HepG2 (cell line): ENCODE measurements around the gene MRLN. TPM values are rescaled to one million over a fixed set of nuclear protein-coding genes. Genes with fewer than 3 reads are reported as not detected.

Experiments used
- DMAP1 ChIP-seq: IDR thresholded peaks from 2 replicates; pipeline ENCODE4 v1.6.1; 2016
- ELF3 ChIP-seq: IDR thresholded peaks from 2 replicates; pipeline ENCODE4 v1.6.1; 2016; ENCODE audit warnings: missing genetic modification reagents, missing compliant biosample characterization
- FOXJ3 ChIP-seq: sonication (generic); formaldehyde crosslinking; IDR thresholded peaks from 2 replicates; pipeline ENCODE4 v1.4.0; 2020; ENCODE audit warnings: missing genetic modification reagents, mild to moderate bottlenecking, borderline replicate concordance
- HDAC6 ChIP-seq: fragments of 200-600 bp; sonication (generic); IDR thresholded peaks from 2 replicates; pipeline ENCODE4 v1.7.0; 2017; ENCODE audit warnings: mild to moderate bottlenecking, antibody characterized with exemption, low read length, low read depth
- HHEX ChIP-seq: IDR thresholded peaks from 2 replicates; pipeline ENCODE4 v1.6.1; 2016; ENCODE audit warnings: control low read depth
- NAIF1 ChIP-seq: sonication (generic); formaldehyde crosslinking; IDR thresholded peaks from 2 replicates; pipeline ENCODE4 v1.5.0; 2020; ENCODE audit warnings: mild to moderate bottlenecking, missing genetic modification reagents, borderline replicate concordance
- PLSCR1 ChIP-seq: sonication (generic); formaldehyde crosslinking; IDR thresholded peaks from 2 replicates; pipeline ENCODE4 v1.5.0; 2020; ENCODE audit warnings: missing genetic modification reagents, mild to moderate bottlenecking, borderline replicate concordance
- POLR2G ChIP-seq: fragments of 200-400 bp; formaldehyde crosslinking; IDR thresholded peaks from 2 replicates; pipeline ENCODE4 v1.6.1; 2018; ENCODE audit warnings: mild to moderate bottlenecking, low read depth, low read length, moderate library complexity
- RARA ChIP-seq: IDR thresholded peaks from 2 replicates; pipeline ENCODE4 v1.6.1; 2016; ENCODE audit warnings: missing genetic modification reagents, missing compliant biosample characterization
- RORA ChIP-seq: sonication (generic); formaldehyde crosslinking; IDR thresholded peaks from 2 replicates; pipeline ENCODE4 v1.5.0; 2020; ENCODE audit warnings: mild to moderate bottlenecking, missing genetic modification reagents, moderate library complexity
- SIX1 ChIP-seq: sonication (generic); formaldehyde crosslinking; IDR thresholded peaks from 2 replicates; pipeline ENCODE4 v1.4.0; 2020; ENCODE audit warnings: missing genetic modification reagents, borderline replicate concordance
- SMARCC2 ChIP-seq: fragments of 450-650 bp; IDR thresholded peaks from 2 replicates; pipeline ENCODE4 v1.6.1; 2017; ENCODE audit warnings: antibody characterized with exemption, mild to moderate bottlenecking
- SMYD3 ChIP-seq: sonication (generic); formaldehyde crosslinking; IDR thresholded peaks from 2 replicates; pipeline ENCODE4 v1.8.1; 2023; ENCODE audit warnings: mild to moderate bottlenecking, missing genetic modification reagents
- SP5 ChIP-seq: IDR thresholded peaks from 2 replicates; pipeline ENCODE4 v1.6.1; 2016; ENCODE audit warnings: low read depth, borderline replicate concordance
- ZBTB14 ChIP-seq: sonication (generic); formaldehyde crosslinking; IDR thresholded peaks from 2 replicates; pipeline ENCODE4 v1.4.0; 2020; ENCODE audit warnings: missing genetic modification reagents
- ZNF296 ChIP-seq: sonication (generic); formaldehyde crosslinking; conservative IDR thresholded peaks from 2 replicates; pipeline ENCODE4 v1.5.0; 2020; ENCODE audit warnings: mild to moderate bottlenecking, missing genetic modification reagents
- ZNF329 ChIP-seq: sonication (generic); formaldehyde crosslinking; IDR thresholded peaks from 2 replicates; pipeline ENCODE4 v1.9.0; 2021; ENCODE audit warnings: low read depth, mild to moderate bottlenecking, missing genetic modification reagents
- ZNF337 ChIP-seq: sonication (generic); formaldehyde crosslinking; IDR thresholded peaks from 2 replicates; pipeline ENCODE4 v1.5.1; 2020; ENCODE audit warnings: missing genetic modification reagents, low read depth, mild to moderate bottlenecking, borderline replicate concordance
- ZNF460 ChIP-seq: sonication (generic); formaldehyde crosslinking; IDR thresholded peaks from 2 replicates; pipeline ENCODE4 v1.5.1; 2020; ENCODE audit warnings: missing genetic modification reagents, mild to moderate bottlenecking, borderline replicate concordance
- ZNF576 ChIP-seq: sonication (generic); formaldehyde crosslinking; IDR thresholded peaks from 2 replicates; pipeline ENCODE4 v1.4.0; 2020; ENCODE audit warnings: mild to moderate bottlenecking, missing genetic modification reagents
- ZNF614 ChIP-seq: IDR thresholded peaks from 2 replicates; pipeline ENCODE4 v1.6.1; 2018; ENCODE audit warnings: missing biosample characterization, missing genetic modification reagents, inconsistent platforms, borderline replicate concordance
- ZSCAN30 ChIP-seq: sonication (generic); formaldehyde crosslinking; IDR thresholded peaks from 2 replicates; pipeline ENCODE4 v1.5.0; 2020; ENCODE audit warnings: mild to moderate bottlenecking, missing genetic modification reagents
- polyA plus RNA-seq, 8 experiments: library from polyadenylated mRNA; depleted of rRNA in 3 of 8; stranded (reverse) in 7 of 8; unstranded in 1 of 8; fragments of >200 nt; fragmentation: Illumina TruSeq in 4 of 8; extraction: Trizol in 4 of 8; gene quantifications; 2 replicates each; pipeline versions ENCODE4 v1.2.1 to v1.2.3, GENCODE V29; 2011 to 2016; ENCODE audit warnings: low read depth in 4 of 8, missing spikeins in 1 of 8, mixed read lengths in 1 of 8; ENCODE audit not compliant: insufficient read depth in 1 of 8
- total RNA-seq, 5 experiments: library from RNA; depleted of rRNA; stranded (reverse); fragments of >200 nt; fragmentation: Illumina TruSeq; extraction: Trizol; gene quantifications; 2 replicates each; pipeline ENCODE4 v1.2.3, GENCODE V29; 2016; ENCODE audit warnings: low read depth in 1 of 5
- TF ChIP-seq, protein P1 (sequence below): sonication (generic); formaldehyde crosslinking; IDR thresholded peaks from 2 replicates; pipeline ENCODE4 v1.4.0; 2020; ENCODE audit warnings: missing genetic modification reagents
- TF ChIP-seq, protein P2 (sequence below): sonication (generic); formaldehyde crosslinking; IDR thresholded peaks from 2 replicates; pipeline ENCODE4 v1.5.1; 2020; ENCODE audit warnings: mild to moderate bottlenecking, missing genetic modification reagents, moderate library complexity
- TF ChIP-seq, protein P3 (sequence below): sonication (generic); formaldehyde crosslinking; IDR thresholded peaks from 2 replicates; pipeline ENCODE4 v1.5.0; 2020; ENCODE audit warnings: mild to moderate bottlenecking, missing genetic modification reagents, borderline replicate concordance

The MRLN gene
- total and polyA plus RNA-seq, 2 of the 13 experiments (the other 11 are each of a cell fraction or from before 2014, with no cell fraction given): not detected

DNA sequence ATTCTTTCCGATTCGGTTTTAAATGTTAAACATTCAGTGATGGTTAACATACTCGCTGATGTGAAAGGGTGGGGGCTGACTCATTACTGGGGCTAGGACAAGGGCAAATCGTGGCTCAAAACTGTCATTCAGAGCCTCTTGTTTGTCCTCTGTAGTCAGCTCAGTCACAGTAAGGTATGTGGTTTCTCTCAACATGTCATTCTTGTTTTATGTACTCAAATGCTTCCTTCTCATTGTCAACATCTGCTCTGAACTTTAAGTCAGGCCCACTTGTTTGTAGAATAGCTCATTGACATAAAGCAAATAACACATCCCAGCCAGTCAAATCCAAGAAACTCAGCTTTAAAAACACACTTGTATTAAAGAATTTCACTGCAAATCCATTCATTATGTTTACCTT lies 50.9 kb downstream of the MRLN start (continued):
- TF ChIP-seq, protein P1, sequence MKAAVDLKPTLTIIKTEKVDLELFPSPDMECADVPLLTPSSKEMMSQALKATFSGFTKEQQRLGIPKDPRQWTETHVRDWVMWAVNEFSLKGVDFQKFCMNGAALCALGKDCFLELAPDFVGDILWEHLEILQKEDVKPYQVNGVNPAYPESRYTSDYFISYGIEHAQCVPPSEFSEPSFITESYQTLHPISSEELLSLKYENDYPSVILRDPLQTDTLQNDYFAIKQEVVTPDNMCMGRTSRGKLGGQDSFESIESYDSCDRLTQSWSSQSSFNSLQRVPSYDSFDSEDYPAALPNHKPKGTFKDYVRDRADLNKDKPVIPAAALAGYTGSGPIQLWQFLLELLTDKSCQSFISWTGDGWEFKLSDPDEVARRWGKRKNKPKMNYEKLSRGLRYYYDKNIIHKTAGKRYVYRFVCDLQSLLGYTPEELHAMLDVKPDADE (CRISPR knock-in tag): no peak
- TF ChIP-seq ZBTB14 (CRISPR knock-in tag) (no peak), RORA (CRISPR knock-in tag) (no peak), SP5 (CRISPR knock-in tag) (peak; percentile 76; the same call in 1 of the 2 replicates), PLSCR1 (CRISPR knock-in tag) (no peak), HDAC6 (no peak), FOXJ3 (CRISPR knock-in tag) (no peak), POLR2G (no peak), SIX1 (CRISPR knock-in tag) (no peak), HHEX (CRISPR knock-in tag) (peak; percentile 89), ZNF337 (no peak), ZSCAN30 (CRISPR knock-in tag) (no peak), ZNF576 (no peak), RARA (CRISPR knock-in tag) (peak; percentile 81), SMYD3 (CRISPR knock-in tag) (no peak), DMAP1 (CRISPR knock-in tag) (no peak), SMARCC2 (no peak), NAIF1 (CRISPR knock-in tag) (no peak), ELF3 (CRISPR knock-in tag) (peak; percentile 55; the same call in 1 of the 2 replicates), ZNF329 (CRISPR knock-in tag) (no peak), ZNF460 (no peak), ZNF296 (CRISPR knock-in tag) (no peak), ZNF614 (CRISPR knock-in tag) (0 out of 2 replicates have a peak, but pooled peaks have one; percentile 47)
- TF ChIP-seq, protein P2, sequence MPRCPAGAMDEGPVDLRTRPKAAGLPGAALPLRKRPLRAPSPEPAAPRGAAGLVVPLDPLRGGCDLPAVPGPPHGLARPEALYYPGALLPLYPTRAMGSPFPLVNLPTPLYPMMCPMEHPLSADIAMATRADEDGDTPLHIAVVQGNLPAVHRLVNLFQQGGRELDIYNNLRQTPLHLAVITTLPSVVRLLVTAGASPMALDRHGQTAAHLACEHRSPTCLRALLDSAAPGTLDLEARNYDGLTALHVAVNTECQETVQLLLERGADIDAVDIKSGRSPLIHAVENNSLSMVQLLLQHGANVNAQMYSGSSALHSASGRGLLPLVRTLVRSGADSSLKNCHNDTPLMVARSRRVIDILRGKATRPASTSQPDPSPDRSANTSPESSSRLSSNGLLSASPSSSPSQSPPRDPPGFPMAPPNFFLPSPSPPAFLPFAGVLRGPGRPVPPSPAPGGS (CRISPR knock-in tag): no peak
- TF ChIP-seq, protein P3, sequence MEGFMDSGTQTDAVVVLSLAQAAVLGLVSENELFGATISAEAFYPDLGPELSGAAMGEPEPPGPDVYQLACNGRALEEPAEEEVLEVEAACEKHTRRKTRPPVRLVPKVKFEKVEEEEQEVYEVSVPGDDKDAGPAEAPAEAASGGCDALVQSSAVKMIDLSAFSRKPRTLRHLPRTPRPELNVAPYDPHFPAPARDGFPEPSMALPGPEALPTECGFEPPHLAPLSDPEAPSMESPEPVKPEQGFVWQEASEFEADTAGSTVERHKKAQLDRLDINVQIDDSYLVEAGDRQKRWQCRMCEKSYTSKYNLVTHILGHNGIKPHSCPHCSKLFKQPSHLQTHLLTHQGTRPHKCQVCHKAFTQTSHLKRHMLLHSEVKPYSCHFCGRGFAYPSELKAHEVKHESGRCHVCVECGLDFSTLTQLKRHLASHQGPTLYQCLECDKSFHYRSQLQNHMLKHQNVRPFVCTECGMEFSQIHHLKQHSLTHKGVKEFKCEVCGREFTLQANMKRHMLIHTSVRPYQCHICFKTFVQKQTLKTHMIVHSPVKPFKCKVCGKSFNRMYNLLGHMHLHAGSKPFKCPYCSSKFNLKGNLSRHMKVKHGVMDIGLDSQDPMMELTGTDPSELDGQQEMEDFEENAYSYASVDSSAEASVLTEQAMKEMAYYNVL (CRISPR knock-in tag): no peak
